OCI-LY7 (cell line): ENCODE results near the gene C7orf57. TPM values are rescaled to one million over a fixed set of nuclear protein-coding genes. Genes with fewer than 3 reads are reported as not detected.

Experiments
- BruUV-seq: library from RNA; stranded (reverse); fragments of 400-500 nt; replicated peaks from 2 replicates; lab custom pipeline; 2021; lab: Mats Ljungman, UMichigan
- CTCF ChIA-PET: fragments of 300-600 bp; sonication (Branson Sonifier 250); formaldehyde crosslinking; loops from one replicate; lab custom pipeline; 2022; ENCODE audit warnings: antibody characterized with exemption; ENCODE audit not compliant: unreplicated experiment; lab: Charles Lee
- POLR2A ChIA-PET: fragments of 300-600 bp; sonication (Branson Sonifier 250); formaldehyde crosslinking; loops from one replicate; lab custom pipeline; 2022; ENCODE audit warnings: antibody characterized with exemption; lab: Charles Lee
- DNase-seq: peaks from one replicate; pipeline ENCODE4 v3.0.0-alpha.2; 2015; ENCODE audit warnings: low spot score
- H2AFZ ChIP-seq: fragments of 200-600 bp; sonication (generic), shearing (Covaris generic); 2 replicates; pipeline ENCODE4 v1.6.1; 2014; ENCODE audit warnings: mild to moderate bottlenecking, antibody characterized with exemption, low read length, moderate library complexity
- H3K27ac ChIP-seq: fragments of 200-600 bp; sonication (generic); 2 replicates; pipeline ENCODE4 v1.5.1; 2014; ENCODE audit warnings: mixed run types, low read depth, mild to moderate bottlenecking, moderate library complexity, low read length, inconsistent platforms; ENCODE audit not compliant: poor library complexity, severe bottlenecking
- H3K36me3 ChIP-seq: fragments of 200-600 bp; sonication (generic); 2 replicates; pipeline ENCODE4 v1.6.1; 2014; ENCODE audit warnings: mild to moderate bottlenecking, antibody characterized with exemption, low read length, moderate library complexity, mixed read lengths; ENCODE audit not compliant: insufficient read depth
- H3K4me1 ChIP-seq: fragments of 200-600 bp; sonication (generic); 2 replicates; pipeline ENCODE4 v1.5.1; 2014; ENCODE audit warnings: mild to moderate bottlenecking, low read length; ENCODE audit not compliant: insufficient read depth, poor library complexity, severe bottlenecking
- H3K4me2 ChIP-seq: fragments of 200-600 bp; sonication (generic); 2 replicates; pipeline ENCODE4 v1.6.1; 2014; ENCODE audit warnings: mild to moderate bottlenecking, low read length
- H3K4me3 ChIP-seq: fragments of 200-600 bp; sonication (generic); 2 replicates; pipeline ENCODE4 v1.5.1; 2014; ENCODE audit warnings: mild to moderate bottlenecking, low read depth, low read length; ENCODE audit not compliant: poor library complexity, severe bottlenecking
- H3K79me2 ChIP-seq: fragments of 200-600 bp; sonication (generic); 2 replicates; pipeline ENCODE4 v1.6.1; 2016; ENCODE audit warnings: low read depth, mild to moderate bottlenecking, low read length, moderate library complexity, mixed read lengths; ENCODE audit not compliant: insufficient read depth
- H3K9me2 ChIP-seq: fragments of 200-600 bp; sonication (generic); 2 replicates; pipeline ENCODE4 v1.6.1; 2016; ENCODE audit warnings: mild to moderate bottlenecking, low read length, mixed read lengths; ENCODE audit not compliant: insufficient read depth
- H3K9me3 ChIP-seq: fragments of 200-600 bp; sonication (generic); 2 replicates; pipeline ENCODE4 v1.6.1; 2014; ENCODE audit warnings: mild to moderate bottlenecking, mixed run types, low read length, mixed read lengths
- H4K20me1 ChIP-seq: fragments of 200-600 bp; sonication (generic); 2 replicates; pipeline ENCODE4 v1.6.1; 2014; ENCODE audit warnings: mild to moderate bottlenecking, antibody characterized with exemption, low read length, moderate library complexity, mixed read lengths; ENCODE audit not compliant: insufficient read depth
- EZH2phosphoT487 ChIP-seq: fragments of 200-600 bp; sonication (generic); IDR thresholded peaks from 2 replicates; pipeline ENCODE4 v1.6.1; 2018; ENCODE audit warnings: low read depth, borderline replicate concordance, mild to moderate bottlenecking, mixed run types, antibody characterized with exemption, low read length, moderate library complexity, mixed read lengths
- intact Hi-C: fragments of 100-400 bp; cut with micrococcal nuclease; formaldehyde crosslinking; loops from one replicate; pipeline ENCODE4 v1.10.0; 2022; ENCODE audit not compliant: unreplicated experiment
- total RNA-seq, 2 experiments: library from RNA; depleted of rRNA in 1 of 2; stranded (reverse); fragments of >200 nt in 1 of 2; shearing (Covaris generic) in 1 of 2; gene quantifications; 2 replicates each; pipeline ENCODE4 v1.2.3, GENCODE V29; 2014 to 2022
- TF ChIP-seq, protein P1 (sequence below): fragments of 200-600 bp; sonication (generic); conservative IDR thresholded peaks from 2 replicates; pipeline ENCODE4 v1.5.1; 2014; ENCODE audit warnings: mild to moderate bottlenecking, antibody characterized with exemption, low read length, moderate library complexity, mixed read lengths

Gene C7orf57
- total RNA-seq, 2 experiments from 2014 or later: 0.25 to 0.29 TPM

GRCh38 chr7:48088559-48089045 is 53.3 kb downstream of the C7orf57 start:
- BruUV-seq: no TSS peak
- Histone ChIP-seq H3K4me2 (peak overlapping the region; percentile 96), H3K79me2 (no peaks in the 10 kb centered on the region), H3K4me1 (peaks cover 31% of the 10 kb centered on the region), H3K36me3 (no peaks in the 10 kb centered on the region), H2AFZ (peak overlapping the region; percentile 88), H4K20me1 (no peaks in the 10 kb centered on the region), H3K9me2 (no peaks in the 10 kb centered on the region), H3K4me3 (peak overlapping the region; percentile 70), H3K9me3 (no peaks in the 10 kb centered on the region), H3K27ac (peak overlapping the region; percentile 24)
- no peak for DNase-seq
- intact Hi-C loops: no loop called here
- no peak for TF ChIP-seq EZH2phosphoT487
- TF ChIP-seq, protein P1, sequence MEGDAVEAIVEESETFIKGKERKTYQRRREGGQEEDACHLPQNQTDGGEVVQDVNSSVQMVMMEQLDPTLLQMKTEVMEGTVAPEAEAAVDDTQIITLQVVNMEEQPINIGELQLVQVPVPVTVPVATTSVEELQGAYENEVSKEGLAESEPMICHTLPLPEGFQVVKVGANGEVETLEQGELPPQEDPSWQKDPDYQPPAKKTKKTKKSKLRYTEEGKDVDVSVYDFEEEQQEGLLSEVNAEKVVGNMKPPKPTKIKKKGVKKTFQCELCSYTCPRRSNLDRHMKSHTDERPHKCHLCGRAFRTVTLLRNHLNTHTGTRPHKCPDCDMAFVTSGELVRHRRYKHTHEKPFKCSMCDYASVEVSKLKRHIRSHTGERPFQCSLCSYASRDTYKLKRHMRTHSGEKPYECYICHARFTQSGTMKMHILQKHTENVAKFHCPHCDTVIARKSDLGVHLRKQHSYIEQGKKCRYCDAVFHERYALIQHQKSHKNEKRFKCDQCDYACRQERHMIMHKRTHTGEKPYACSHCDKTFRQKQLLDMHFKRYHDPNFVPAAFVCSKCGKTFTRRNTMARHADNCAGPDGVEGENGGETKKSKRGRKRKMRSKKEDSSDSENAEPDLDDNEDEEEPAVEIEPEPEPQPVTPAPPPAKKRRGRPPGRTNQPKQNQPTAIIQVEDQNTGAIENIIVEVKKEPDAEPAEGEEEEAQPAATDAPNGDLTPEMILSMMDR: no peak
- CTCF ChIA-PET: no interaction called here
- POLR2A ChIA-PET: interaction anchor here (0.6 to 0.7 kb wide), 2 partner anchors 96 to 100 kb away, joined by 3 read pairs; no protein-coding TSS in a partner anchor

- CTCF ChIA-PET: no interaction called here
- Histone ChIP-seq H3K9me2 (no peaks in the 10 kb centered on the region), H3K4me2 (peak within 1 kb of the TSS; percentile 96), H3K9me3 (no peaks in the 10 kb centered on the region), H3K4me1 (peaks cover 31% of the 10 kb centered on the region), H3K36me3 (no peaks in the 10 kb centered on the region), H4K20me1 (no peaks in the 10 kb centered on the region), H3K4me3 (peak within 1 kb of the TSS; percentile 70), H3K27ac (peak within 1 kb of the TSS; percentile 24), H2AFZ (peak within 1 kb of the TSS; percentile 88), H3K79me2 (no peaks in the 10 kb centered on the region)
- TF ChIP-seq, protein P1: no peak
- TF ChIP-seq EZH2phosphoT487: no peak
- POLR2A ChIA-PET: no interaction called here
- no TSS peak for BruUV-seq
- intact Hi-C loops: no loop called here
- peak; percentile 76 for DNase-seq
These were observed 54.0 kb downstream of the C7orf57 start, which contains the start of gene UPP1 for GRCh38 chr7:48089046-48090003. Gene UPP1, plus strand, starts transcription at chr7:48089265. Its CDS starts 5,519 bp downstream, at chr7:48094784.
